HEK293 (cell line): ENCODE measurements around the gene GFM1.

Experiments used
- CTCF ChIP-seq: fragments of 450-650 bp; formaldehyde crosslinking; IDR thresholded peaks from 2 replicates; pipeline ENCODE4 v1.5.1; 2016; ENCODE audit warnings: missing biosample characterization, missing genetic modification characterization
- MZF1 ChIP-seq: fragments of 450-650 bp; formaldehyde crosslinking; IDR thresholded peaks from 2 replicates; pipeline ENCODE4 v1.5.1; 2017; ENCODE audit warnings: missing biosample characterization, missing genetic modification characterization, borderline replicate concordance
- PRDM10 ChIP-seq: fragments of 450-650 bp; formaldehyde crosslinking; IDR thresholded peaks from 2 replicates; pipeline ENCODE4 v1.5.1; 2016; ENCODE audit warnings: missing biosample characterization, missing genetic modification characterization
- ZNF239 ChIP-seq: fragments of 450-650 bp; formaldehyde crosslinking; IDR thresholded peaks from 2 replicates; pipeline ENCODE4 v1.5.1; 2016; ENCODE audit warnings: missing biosample characterization, missing genetic modification characterization
- ZNF311 ChIP-seq: fragments of 450-650 bp; formaldehyde crosslinking; IDR thresholded peaks from 2 replicates; pipeline ENCODE4 v1.5.1; 2017; ENCODE audit warnings: missing biosample characterization, missing genetic modification characterization, borderline replicate concordance

GRCh38 chr3:158728851-158729250 is 84.5 kb downstream of the GFM1 start:
- TF ChIP-seq ZNF311 (no peak), CTCF (tag by site-specific recombination) (no peak), MZF1 (tag by site-specific recombination) (no peak), PRDM10 (tag by site-specific recombination) (no peak), ZNF239 (tag by site-specific recombination) (no peak)
